Glutamatergic neuron (in vitro differentiated cells): Measurements from ENCODE around the gene TTC28. TPM values are rescaled to one million over a fixed set of nuclear protein-coding genes. Genes with fewer than 3 reads are reported as not detected.
"Not testable (repeated sequence)": the region's sequence is repeated elsewhere in the genome, so short reads cannot be mapped to it uniquely, and the experiment has no call there.

Experiments
- DNase-seq: peaks from one replicate; pipeline ENCODE4 v3.0.0; 2022
- H3K27ac Mint-ChIP-seq: one replicate; pipeline ENCODE4 v1.8.0; 2020; ENCODE audit warnings: mild to moderate bottlenecking, mixed read lengths, inconsistent platforms; ENCODE audit not compliant: unreplicated experiment
- H3K27me3 Mint-ChIP-seq: one replicate; pipeline ENCODE4 v1.8.0; 2020; ENCODE audit warnings: mild to moderate bottlenecking, moderate library complexity, mixed read lengths, inconsistent platforms; ENCODE audit not compliant: unreplicated experiment
- H3K36me3 Mint-ChIP-seq: one replicate; pipeline ENCODE4 v1.8.0; 2020; ENCODE audit warnings: mild to moderate bottlenecking, mixed read lengths, inconsistent platforms; ENCODE audit not compliant: unreplicated experiment
- H3K4me1 Mint-ChIP-seq: one replicate; pipeline ENCODE4 v1.8.0; 2020; ENCODE audit warnings: mild to moderate bottlenecking, low read depth, mixed read lengths, inconsistent platforms; ENCODE audit not compliant: unreplicated experiment
- H3K4me3 Mint-ChIP-seq: one replicate; pipeline ENCODE4 v1.8.0; 2020; ENCODE audit warnings: mild to moderate bottlenecking, mixed read lengths, inconsistent platforms; ENCODE audit not compliant: unreplicated experiment
- H3K9me3 Mint-ChIP-seq: one replicate; pipeline ENCODE4 v1.8.0; 2020; ENCODE audit warnings: mild to moderate bottlenecking, moderate library complexity, mixed read lengths, inconsistent platforms; ENCODE audit not compliant: unreplicated experiment
- CTCF ChIP-seq: fragments of 200-600 bp; sonication (generic); IDR thresholded peaks from one replicate; pipeline ENCODE4 v1.5.0; 2021; ENCODE audit not compliant: partially characterized antibody, unreplicated experiment
- total RNA-seq: library from RNA; stranded (reverse); fragmentation: NEBNext Ultra II Directional; extraction: Animal tissue kit (Norgen Biotek cat#: 25700); gene quantifications from one replicate; pipeline ENCODE4 v1.2.1, GENCODE V29; 2021; ENCODE audit not compliant: unreplicated experiment

The TTC28 gene
- total RNA-seq, 1 donor from 2014 or later, result 55.6 TPM

GRCh38 chr22:28576162-28576561 is 103.5 kb downstream of the TTC28 start:
- no peaks in the 10 kb centered on the region for H3K4me1 Mint-ChIP-seq
- no peak overlapping the region for H3K27ac Mint-ChIP-seq
- no peak overlapping the region for H3K4me3 Mint-ChIP-seq
- peaks cover 2% of the 10 kb centered on the region for H3K27me3 Mint-ChIP-seq
- DNase-seq, result no peak
- H3K36me3 Mint-ChIP-seq, result no peaks in the 10 kb centered on the region
- no peak for TF ChIP-seq CTCF
- no peaks in the 10 kb centered on the region for H3K9me3 Mint-ChIP-seq

- Mint-ChIP-seq H3K27ac (no peak overlapping the region), H3K27me3 (peaks cover 2% of the 10 kb centered on the region), H3K9me3 (no peaks in the 10 kb centered on the region), H3K4me1 (no peaks in the 10 kb centered on the region), H3K36me3 (no peaks in the 10 kb centered on the region), H3K4me3 (no peak overlapping the region)
- no peak for DNase-seq
- no peak for TF ChIP-seq CTCF
These were observed 105.4 kb downstream of the TTC28 start for GRCh38 chr22:28574159-28574788.

- Mint-ChIP-seq H3K27ac (no peak overlapping the region), H3K27me3 (peaks cover 2% of the 10 kb centered on the region), H3K9me3 (no peaks in the 10 kb centered on the region), H3K4me1 (peaks cover 4% of the 10 kb centered on the region), H3K36me3 (no peaks in the 10 kb centered on the region), H3K4me3 (no peak overlapping the region)
- TF ChIP-seq CTCF, result no peak
- DNase-seq, result no peak
These were observed 108.8 kb downstream of the TTC28 start for GRCh38 chr22:28570696-28571373.

- H3K4me1 Mint-ChIP-seq, H3K36me3 Mint-ChIP-seq, H3K4me3 Mint-ChIP-seq, H3K27ac Mint-ChIP-seq, H3K9me3 Mint-ChIP-seq, DNase-seq, H3K27me3 Mint-ChIP-seq: not testable (repeated sequence)
These were observed 110.7 kb downstream of the TTC28 start for GRCh38 chr22:28568974-28569373.

GRCh38 chr22:28568099-28568498 is 111.5 kb downstream of the TTC28 start:
- Mint-ChIP-seq H3K4me1 (peaks cover 4% of the 10 kb centered on the region), H3K4me3 (no peak overlapping the region), H3K27ac (no peak overlapping the region), H3K9me3 (no peaks in the 10 kb centered on the region), H3K36me3 (no peaks in the 10 kb centered on the region), H3K27me3 (no peaks in the 10 kb centered on the region)
- no peak for DNase-seq
- no peak for TF ChIP-seq CTCF

GRCh38 chr22:28566920-28567499 is 112.6 kb downstream of the TTC28 start:
- H3K4me1 Mint-ChIP-seq, H3K4me3 Mint-ChIP-seq, DNase-seq, H3K27me3 Mint-ChIP-seq, H3K27ac Mint-ChIP-seq, H3K36me3 Mint-ChIP-seq, H3K9me3 Mint-ChIP-seq: not testable (repeated sequence)
